GM15510 (cell line): ENCODE data around the gene MECR.

Experiments
- POLR2A ChIP-seq: IDR thresholded peaks from 3 replicates; pipeline ENCODE4 v1.6.1; 2011; ENCODE audit warnings: borderline replicate concordance; ENCODE audit not compliant: insufficient read length; ENCODE audit errors: extremely low read depth

MECR gene

GRCh38 chr1:29233693-29234092 is 3.0 kb upstream of the MECR start:
- TF ChIP-seq POLR2A = no peak

- TF ChIP-seq POLR2A = no peak
Measured at GRCh38 chr1:29232387-29232786, 1.7 kb upstream of the MECR start.

GRCh38 chr1:29230204-29230552 is 556 bp downstream of the MECR start:
- TF ChIP-seq POLR2A = no peak

- TF ChIP-seq POLR2A = no peak
Measured at GRCh38 chr1:29227511-29227910, 3.2 kb downstream of the MECR start.

GRCh38 chr1:29225361-29225760 is 5.4 kb downstream of the MECR start:
- no peak for TF ChIP-seq POLR2A

- no peak for TF ChIP-seq POLR2A
Measured at GRCh38 chr1:29224356-29224837, 6.3 kb downstream of the MECR start.

- no peak for TF ChIP-seq POLR2A
Measured at GRCh38 chr1:29223521-29223920, 7.2 kb downstream of the MECR start.

- no peak for TF ChIP-seq POLR2A
Measured at GRCh38 chr1:29222686-29223085, 8.0 kb downstream of the MECR start.

- no peak for TF ChIP-seq POLR2A
Measured at GRCh38 chr1:29221296-29221695, 9.4 kb downstream of the MECR start.

- TF ChIP-seq POLR2A = no peak
Measured at GRCh38 chr1:29218223-29218622, 12.5 kb downstream of the MECR start.

GRCh38 chr1:29217633-29218032 is 13.1 kb downstream of the MECR start:
- TF ChIP-seq POLR2A = no peak

- TF ChIP-seq POLR2A = no peak
Measured at GRCh38 chr1:29213055-29213454, 17.7 kb downstream of the MECR start.

- no peak for TF ChIP-seq POLR2A
Measured at GRCh38 chr1:29211086-29212030, 19.4 kb downstream of the MECR start.

GRCh38 chr1:29210278-29211085 is 20.3 kb downstream of the MECR start:
- no peak for TF ChIP-seq POLR2A

- no peak for TF ChIP-seq POLR2A
Measured at GRCh38 chr1:29209173-29209572, 21.6 kb downstream of the MECR start.
